Fibroblast of lung (primary cell): ENCODE results near the gene NDUFV2.

Experiments used
- EZH2 ChIP-seq: IDR thresholded peaks from 2 replicates; pipeline ENCODE4 v1.5.1; 2012; ENCODE audit warnings: low read length, control low read depth, mild to moderate bottlenecking; ENCODE audit errors: missing control alignments
- TF ChIP-seq, protein P1 (sequence below), 2 donors: IDR thresholded peaks in 1 of 2; conservative IDR thresholded peaks in 1 of 2; 1 replicate in 1 of 2; 2 replicates in 1 of 2; pipeline ENCODE4 v1.5.1; 2011 to 2012; ENCODE audit warnings: low read length in 2 of 2, control low read depth in 1 of 2, inconsistent platforms in 1 of 2, low read depth in 1 of 2, mild to moderate bottlenecking in 1 of 2

DNA sequence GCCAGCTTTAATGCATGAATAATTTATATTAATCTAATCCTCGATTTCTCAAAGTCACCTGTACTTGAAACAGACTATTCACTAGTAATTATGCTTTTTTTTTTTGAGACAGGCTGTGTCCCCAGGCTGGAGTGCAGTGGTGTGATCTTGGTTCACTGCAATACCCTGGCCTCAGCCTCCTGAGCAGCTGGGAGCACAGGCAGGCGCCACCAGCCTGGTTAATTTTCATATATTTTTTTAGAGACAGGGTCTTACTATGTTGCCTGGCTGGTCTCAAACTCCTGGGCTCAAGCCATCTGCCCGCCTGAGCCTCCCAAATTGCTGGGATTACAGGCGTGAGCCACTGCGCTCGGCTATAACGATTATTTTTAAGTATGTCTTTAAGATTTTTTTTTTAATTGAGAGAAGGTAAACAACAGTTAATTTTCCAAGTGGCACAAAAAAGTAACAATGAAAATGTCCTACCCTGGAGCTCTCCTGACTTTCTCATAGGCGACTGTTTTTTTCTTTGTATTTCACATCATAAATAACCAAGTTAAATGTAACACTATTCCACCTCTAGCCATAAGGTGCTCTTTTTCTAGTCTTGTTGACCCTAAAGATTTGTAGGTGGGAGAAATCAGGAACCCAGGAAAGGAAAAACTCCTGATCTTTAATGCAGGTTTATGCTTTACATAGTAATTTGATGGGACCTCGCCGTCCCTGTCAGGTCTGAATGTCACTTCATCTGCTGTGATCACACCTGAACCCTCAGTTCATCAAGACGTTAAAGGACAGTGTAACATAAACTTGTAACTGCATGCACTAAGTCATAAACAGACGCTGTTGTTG lies 32.8 kb downstream of the NDUFV2 start:
- TF ChIP-seq, protein P1, sequence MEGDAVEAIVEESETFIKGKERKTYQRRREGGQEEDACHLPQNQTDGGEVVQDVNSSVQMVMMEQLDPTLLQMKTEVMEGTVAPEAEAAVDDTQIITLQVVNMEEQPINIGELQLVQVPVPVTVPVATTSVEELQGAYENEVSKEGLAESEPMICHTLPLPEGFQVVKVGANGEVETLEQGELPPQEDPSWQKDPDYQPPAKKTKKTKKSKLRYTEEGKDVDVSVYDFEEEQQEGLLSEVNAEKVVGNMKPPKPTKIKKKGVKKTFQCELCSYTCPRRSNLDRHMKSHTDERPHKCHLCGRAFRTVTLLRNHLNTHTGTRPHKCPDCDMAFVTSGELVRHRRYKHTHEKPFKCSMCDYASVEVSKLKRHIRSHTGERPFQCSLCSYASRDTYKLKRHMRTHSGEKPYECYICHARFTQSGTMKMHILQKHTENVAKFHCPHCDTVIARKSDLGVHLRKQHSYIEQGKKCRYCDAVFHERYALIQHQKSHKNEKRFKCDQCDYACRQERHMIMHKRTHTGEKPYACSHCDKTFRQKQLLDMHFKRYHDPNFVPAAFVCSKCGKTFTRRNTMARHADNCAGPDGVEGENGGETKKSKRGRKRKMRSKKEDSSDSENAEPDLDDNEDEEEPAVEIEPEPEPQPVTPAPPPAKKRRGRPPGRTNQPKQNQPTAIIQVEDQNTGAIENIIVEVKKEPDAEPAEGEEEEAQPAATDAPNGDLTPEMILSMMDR (conservative IDR thresholded peaks at IDR 0.05 in 1 of 2, IDR thresholded peaks at IDR 0.05 in 1 of 2; ENCODE audit: low read depth in 1 of 2, low read length in 2 of 2) = no peak
- no peak for TF ChIP-seq EZH2
